ENCODE measurements around the gene TRA2B. TPM values are rescaled to one million over a fixed set of nuclear protein-coding genes. Genes with fewer than 3 reads are reported as not detected.

TRA2B gene
- total RNA-seq, 1 experiment from 2014 or later = 236 TPM

DNA sequence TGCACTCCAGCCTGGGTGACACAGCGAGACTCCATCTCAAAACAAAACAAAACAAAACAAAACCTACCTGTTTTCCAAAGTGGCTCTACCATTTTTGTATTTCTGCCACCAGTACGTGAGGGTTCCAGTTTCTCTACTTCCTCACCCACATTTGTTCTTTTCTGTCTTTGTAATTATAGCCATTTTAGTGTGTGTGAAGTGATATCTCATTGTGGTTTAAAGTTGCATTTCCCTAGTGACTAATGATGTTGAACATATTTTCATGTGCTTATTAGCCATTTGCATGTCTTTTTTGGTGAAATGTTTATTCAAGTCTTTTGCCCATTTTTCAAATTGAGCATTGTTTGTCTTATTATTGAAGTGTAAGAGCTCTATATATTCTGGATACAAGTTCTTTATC lies 50.7 kb downstream of the TRA2B start:
- Mint-ChIP-seq H3K4me1 (no peaks in the 10 kb centered on the region), H3K4me3 (no peak overlapping the region), H3K27ac (no peak overlapping the region), H3K36me3 (no peaks in the 10 kb centered on the region), H3K27me3 (ENCODE audit: low read depth) (no peaks in the 10 kb centered on the region), H3K9me3 (no peaks in the 10 kb centered on the region; the same call in 1 of the 2 replicates)
- ChIA-PET POLR2A (no interaction called here), CTCF (interaction anchor here (1.0 kb wide), 1 partner anchor 227 kb away, joined by 6 read pairs; no protein-coding TSS in a partner anchor)
- no peak for TF ChIP-seq MXD4 (CRISPR knock-in tag; IDR thresholded peaks at IDR 0.05; ENCODE audit: borderline replicate concordance)
- DNase-seq (ENCODE audit: low spot score) (no peak), ATAC-seq (no peak)

DNA sequence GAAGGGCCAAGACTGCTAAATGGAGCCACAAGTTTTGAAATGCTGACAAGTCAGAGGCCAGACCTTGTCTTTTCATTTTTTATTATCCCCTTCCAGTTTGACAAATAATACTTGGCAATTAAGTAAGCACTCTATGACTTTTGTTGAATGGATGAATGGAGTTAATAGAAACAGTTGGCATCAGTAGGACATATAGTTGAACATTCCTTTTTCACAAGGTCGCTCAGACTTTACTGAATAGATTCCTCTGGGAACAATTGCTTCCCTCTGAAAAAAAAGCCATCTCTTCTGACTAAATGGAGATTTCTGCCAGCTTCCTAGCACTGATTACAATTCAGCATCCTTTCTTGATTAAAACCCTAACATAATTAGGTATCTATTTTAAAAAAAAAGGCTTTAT lies 53.2 kb downstream of the TRA2B start:
- no peak overlapping the region for H3K4me3 Mint-ChIP-seq
- H3K36me3 Mint-ChIP-seq = no peaks in the 10 kb centered on the region
- TF ChIP-seq, protein P1, sequence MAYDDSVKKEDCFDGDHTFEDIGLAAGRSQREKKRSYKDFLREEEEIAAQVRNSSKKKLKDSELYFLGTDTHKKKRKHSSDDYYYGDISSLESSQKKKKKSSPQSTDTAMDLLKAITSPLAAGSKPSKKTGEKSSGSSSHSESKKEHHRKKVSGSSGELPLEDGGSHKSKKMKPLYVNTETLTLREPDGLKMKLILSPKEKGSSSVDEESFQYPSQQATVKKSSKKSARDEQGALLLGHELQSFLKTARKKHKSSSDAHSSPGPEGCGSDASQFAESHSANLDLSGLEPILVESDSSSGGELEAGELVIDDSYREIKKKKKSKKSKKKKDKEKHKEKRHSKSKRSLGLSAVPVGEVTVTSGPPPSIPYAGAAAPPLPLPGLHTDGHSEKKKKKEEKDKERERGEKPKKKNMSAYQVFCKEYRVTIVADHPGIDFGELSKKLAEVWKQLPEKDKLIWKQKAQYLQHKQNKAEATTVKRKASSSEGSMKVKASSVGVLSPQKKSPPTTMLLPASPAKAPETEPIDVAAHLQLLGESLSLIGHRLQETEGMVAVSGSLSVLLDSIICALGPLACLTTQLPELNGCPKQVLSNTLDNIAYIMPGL (CRISPR knock-in tag; IDR thresholded peaks at IDR 0.05) = no peak
- no peak for TF ChIP-seq HMGA2 (CRISPR knock-in tag; IDR thresholded peaks at IDR 0.05)
- no peak for TF ChIP-seq FOXK1 (CRISPR knock-in tag; IDR thresholded peaks at IDR 0.05)
- TF ChIP-seq GTF2I (CRISPR knock-in tag; conservative IDR thresholded peaks at IDR 0.05) = no peak
- TF ChIP-seq, protein P2, sequence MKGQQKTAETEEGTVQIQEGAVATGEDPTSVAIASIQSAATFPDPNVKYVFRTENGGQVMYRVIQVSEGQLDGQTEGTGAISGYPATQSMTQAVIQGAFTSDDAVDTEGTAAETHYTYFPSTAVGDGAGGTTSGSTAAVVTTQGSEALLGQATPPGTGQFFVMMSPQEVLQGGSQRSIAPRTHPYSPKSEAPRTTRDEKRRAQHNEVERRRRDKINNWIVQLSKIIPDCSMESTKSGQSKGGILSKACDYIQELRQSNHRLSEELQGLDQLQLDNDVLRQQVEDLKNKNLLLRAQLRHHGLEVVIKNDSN (CRISPR knock-in tag; IDR thresholded peaks at IDR 0.05) = no peak
- TF ChIP-seq, protein P3, sequence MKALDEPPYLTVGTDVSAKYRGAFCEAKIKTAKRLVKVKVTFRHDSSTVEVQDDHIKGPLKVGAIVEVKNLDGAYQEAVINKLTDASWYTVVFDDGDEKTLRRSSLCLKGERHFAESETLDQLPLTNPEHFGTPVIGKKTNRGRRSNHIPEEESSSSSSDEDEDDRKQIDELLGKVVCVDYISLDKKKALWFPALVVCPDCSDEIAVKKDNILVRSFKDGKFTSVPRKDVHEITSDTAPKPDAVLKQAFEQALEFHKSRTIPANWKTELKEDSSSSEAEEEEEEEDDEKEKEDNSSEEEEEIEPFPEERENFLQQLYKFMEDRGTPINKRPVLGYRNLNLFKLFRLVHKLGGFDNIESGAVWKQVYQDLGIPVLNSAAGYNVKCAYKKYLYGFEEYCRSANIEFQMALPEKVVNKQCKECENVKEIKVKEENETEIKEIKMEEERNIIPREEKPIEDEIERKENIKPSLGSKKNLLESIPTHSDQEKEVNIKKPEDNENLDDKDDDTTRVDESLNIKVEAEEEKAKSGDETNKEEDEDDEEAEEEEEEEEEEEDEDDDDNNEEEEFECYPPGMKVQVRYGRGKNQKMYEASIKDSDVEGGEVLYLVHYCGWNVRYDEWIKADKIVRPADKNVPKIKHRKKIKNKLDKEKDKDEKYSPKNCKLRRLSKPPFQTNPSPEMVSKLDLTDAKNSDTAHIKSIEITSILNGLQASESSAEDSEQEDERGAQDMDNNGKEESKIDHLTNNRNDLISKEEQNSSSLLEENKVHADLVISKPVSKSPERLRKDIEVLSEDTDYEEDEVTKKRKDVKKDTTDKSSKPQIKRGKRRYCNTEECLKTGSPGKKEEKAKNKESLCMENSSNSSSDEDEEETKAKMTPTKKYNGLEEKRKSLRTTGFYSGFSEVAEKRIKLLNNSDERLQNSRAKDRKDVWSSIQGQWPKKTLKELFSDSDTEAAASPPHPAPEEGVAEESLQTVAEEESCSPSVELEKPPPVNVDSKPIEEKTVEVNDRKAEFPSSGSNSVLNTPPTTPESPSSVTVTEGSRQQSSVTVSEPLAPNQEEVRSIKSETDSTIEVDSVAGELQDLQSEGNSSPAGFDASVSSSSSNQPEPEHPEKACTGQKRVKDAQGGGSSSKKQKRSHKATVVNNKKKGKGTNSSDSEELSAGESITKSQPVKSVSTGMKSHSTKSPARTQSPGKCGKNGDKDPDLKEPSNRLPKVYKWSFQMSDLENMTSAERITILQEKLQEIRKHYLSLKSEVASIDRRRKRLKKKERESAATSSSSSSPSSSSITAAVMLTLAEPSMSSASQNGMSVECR (CRISPR knock-in tag; IDR thresholded peaks at IDR 0.05; ENCODE audit: borderline replicate concordance) = no peak
- TF ChIP-seq GRHL2 (CRISPR knock-in tag; IDR thresholded peaks at IDR 0.05; ENCODE audit: insufficient replicate concordance, severe bottlenecking) = no peak
- H3K27me3 Mint-ChIP-seq (ENCODE audit: low read depth) = no peaks in the 10 kb centered on the region
- H3K9me3 Mint-ChIP-seq = no peaks in the 10 kb centered on the region
- POLR2A ChIA-PET = no interaction called here
- ATAC-seq (no peak), DNase-seq (ENCODE audit: low spot score) (no peak)
- CTCF ChIA-PET = interaction anchor here (0.5 kb wide), 1 partner anchor 20 kb away, joined by 3 read pairs; no protein-coding TSS in a partner anchor
- H3K27ac Mint-ChIP-seq = no peak overlapping the region
- peaks cover 5% of the 10 kb centered on the region for H3K4me1 Mint-ChIP-seq

DNA sequence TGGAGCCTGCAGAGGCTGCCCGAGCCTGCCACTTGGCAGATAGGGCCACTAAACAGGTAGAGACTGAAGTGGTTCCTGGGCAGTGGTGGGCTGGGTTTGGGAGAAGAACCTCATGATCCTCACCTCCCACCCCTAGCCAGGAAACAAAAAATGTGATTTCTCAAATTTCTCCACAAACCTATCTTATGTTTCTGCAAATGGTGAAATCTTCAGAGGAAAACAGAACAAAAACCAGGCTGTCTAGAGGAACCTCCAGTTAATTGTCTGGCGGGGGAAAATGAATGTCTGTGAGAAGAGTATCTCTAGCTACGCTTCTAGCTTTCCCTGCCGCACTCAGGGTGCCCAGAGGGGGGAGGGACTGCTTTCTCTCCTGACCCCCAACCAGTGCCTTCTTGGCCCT lies 55.9 kb downstream of the TRA2B start:
- Mint-ChIP-seq H3K27me3 (ENCODE audit: low read depth) (no peaks in the 10 kb centered on the region), H3K9me3 (no peaks in the 10 kb centered on the region), H3K36me3 (no peaks in the 10 kb centered on the region), H3K27ac (no peak overlapping the region), H3K4me3 (no peak overlapping the region), H3K4me1 (peaks cover 5% of the 10 kb centered on the region)
- ChIA-PET POLR2A (no interaction called here), CTCF (interaction anchor here (0.9 kb wide), 1 partner anchor 222 kb away, joined by 4 read pairs; no protein-coding TSS in a partner anchor)
- ATAC-seq (no peak), DNase-seq (ENCODE audit: low spot score) (no peak)
- no peak for TF ChIP-seq ZNF671 (CRISPR knock-in tag; IDR thresholded peaks at IDR 0.05)
- no peak for TF ChIP-seq PRRX2 (CRISPR knock-in tag; IDR thresholded peaks at IDR 0.05)
- TF ChIP-seq PREB (CRISPR knock-in tag; IDR thresholded peaks at IDR 0.05; ENCODE audit: borderline replicate concordance) = no peak
- TF ChIP-seq TEAD1 (CRISPR knock-in tag; IDR thresholded peaks at IDR 0.05) = no peak
- no peak for TF ChIP-seq ZNF281 (CRISPR knock-in tag; IDR thresholded peaks at IDR 0.05)
- TF ChIP-seq CTCF (IDR thresholded peaks at IDR 0.05) = no peak
- no peak for TF ChIP-seq JAZF1 (CRISPR knock-in tag; IDR thresholded peaks at IDR 0.05)
